ENCODE data around the gene CEP41.
A peak's percentile ranks its signal among the peaks of the same experiment; 100 is the strongest.

The CEP41 gene

GRCh38 chr7:130397051-130397757, 43.6 kb downstream of the CEP41 start:
- H3K4me3 ChIP-seq (ENCODE audit: low read length): no peak overlapping the region
- peaks cover 87% of the 10 kb centered on the region for H3K4me1 ChIP-seq (ENCODE audit: control insufficient read depth, insufficient read depth, low read length)
- no peak for DNase-seq (ENCODE audit: low read depth)
- H3K9ac ChIP-seq (ENCODE audit: low read length): peak overlapping the region; percentile 47
- no peaks in the 10 kb centered on the region for H3K36me3 ChIP-seq (ENCODE audit: control insufficient read depth, insufficient read depth, low read length, severe bottlenecking)
- no peaks in the 10 kb centered on the region for H3K9me3 ChIP-seq (ENCODE audit: control insufficient read depth, low read length)
- H3K27me3 ChIP-seq (replicated peaks; ENCODE audit: control insufficient read depth, insufficient read depth, low read length): no peaks in the 10 kb centered on the region

GRCh38 chr7:130396109-130396508, 44.7 kb downstream of the CEP41 start:
- peaks cover 84% of the 10 kb centered on the region for H3K4me1 ChIP-seq (ENCODE audit: control insufficient read depth, insufficient read depth, low read length)
- H3K9ac ChIP-seq (ENCODE audit: low read length): peak overlapping the region; percentile 47
- H3K4me3 ChIP-seq (ENCODE audit: low read length): peak overlapping the region; percentile 36
- H3K36me3 ChIP-seq (ENCODE audit: control insufficient read depth, insufficient read depth, low read length, severe bottlenecking): no peaks in the 10 kb centered on the region
- no peaks in the 10 kb centered on the region for H3K9me3 ChIP-seq (ENCODE audit: control insufficient read depth, low read length)
- DNase-seq (ENCODE audit: low read depth): no peak
- H3K27me3 ChIP-seq (replicated peaks; ENCODE audit: control insufficient read depth, insufficient read depth, low read length): no peaks in the 10 kb centered on the region

- Histone ChIP-seq H3K4me3 (ENCODE audit: low read length) (peak overlapping the region; percentile 36), H3K9ac (ENCODE audit: low read length) (peak overlapping the region; percentile 47), H3K27me3 (replicated peaks; ENCODE audit: control insufficient read depth, insufficient read depth, low read length) (no peaks in the 10 kb centered on the region), H3K36me3 (ENCODE audit: control insufficient read depth, insufficient read depth, low read length, severe bottlenecking) (no peaks in the 10 kb centered on the region), H3K4me1 (ENCODE audit: control insufficient read depth, insufficient read depth, low read length) (peaks cover 82% of the 10 kb centered on the region), H3K9me3 (ENCODE audit: control insufficient read depth, low read length) (no peaks in the 10 kb centered on the region)
- DNase-seq (ENCODE audit: low read depth): no peak
Measured at GRCh38 chr7:130395421-130395820, 45.4 kb downstream of the CEP41 start.

- Histone ChIP-seq H3K4me3 (ENCODE audit: low read length) (no peak overlapping the region), H3K36me3 (ENCODE audit: control insufficient read depth, insufficient read depth, low read length, severe bottlenecking) (no peaks in the 10 kb centered on the region), H3K9ac (ENCODE audit: low read length) (no peak overlapping the region), H3K4me1 (ENCODE audit: control insufficient read depth, insufficient read depth, low read length) (peaks cover 83% of the 10 kb centered on the region), H3K9me3 (ENCODE audit: control insufficient read depth, low read length) (no peaks in the 10 kb centered on the region), H3K27me3 (replicated peaks; ENCODE audit: control insufficient read depth, insufficient read depth, low read length) (no peaks in the 10 kb centered on the region)
- no peak for DNase-seq (ENCODE audit: low read depth)
Measured at GRCh38 chr7:130394421-130395195, 46.2 kb downstream of the CEP41 start.

GRCh38 chr7:130393841-130394411, 46.9 kb downstream of the CEP41 start:
- Histone ChIP-seq H3K4me3 (ENCODE audit: low read length) (no peak overlapping the region), H3K27me3 (replicated peaks; ENCODE audit: control insufficient read depth, insufficient read depth, low read length) (no peaks in the 10 kb centered on the region), H3K4me1 (ENCODE audit: control insufficient read depth, insufficient read depth, low read length) (peaks cover 76% of the 10 kb centered on the region), H3K9ac (ENCODE audit: low read length) (peak overlapping the region; percentile 31), H3K36me3 (ENCODE audit: control insufficient read depth, insufficient read depth, low read length, severe bottlenecking) (no peaks in the 10 kb centered on the region), H3K9me3 (ENCODE audit: control insufficient read depth, low read length) (no peaks in the 10 kb centered on the region)
- DNase-seq (ENCODE audit: low read depth): no peak

GRCh38 chr7:130393101-130393561, 47.7 kb downstream of the CEP41 start:
- H3K9ac ChIP-seq (ENCODE audit: low read length): peak overlapping the region; percentile 73
- DNase-seq (ENCODE audit: low read depth): peak; percentile 10
- H3K9me3 ChIP-seq (ENCODE audit: control insufficient read depth, low read length): no peaks in the 10 kb centered on the region
- peak overlapping the region; percentile 38 for H3K4me3 ChIP-seq (ENCODE audit: low read length)
- H3K27me3 ChIP-seq (replicated peaks; ENCODE audit: control insufficient read depth, insufficient read depth, low read length): no peaks in the 10 kb centered on the region
- no peaks in the 10 kb centered on the region for H3K36me3 ChIP-seq (ENCODE audit: control insufficient read depth, insufficient read depth, low read length, severe bottlenecking)
- peaks cover 70% of the 10 kb centered on the region for H3K4me1 ChIP-seq (ENCODE audit: control insufficient read depth, insufficient read depth, low read length)

- Histone ChIP-seq H3K9me3 (ENCODE audit: control insufficient read depth, low read length) (no peaks in the 10 kb centered on the region), H3K4me3 (ENCODE audit: low read length) (no peak overlapping the region), H3K9ac (ENCODE audit: low read length) (peak overlapping the region; percentile 37), H3K27me3 (replicated peaks; ENCODE audit: control insufficient read depth, insufficient read depth, low read length) (no peaks in the 10 kb centered on the region), H3K4me1 (ENCODE audit: control insufficient read depth, insufficient read depth, low read length) (peaks cover 64% of the 10 kb centered on the region), H3K36me3 (ENCODE audit: control insufficient read depth, insufficient read depth, low read length, severe bottlenecking) (no peaks in the 10 kb centered on the region)
- DNase-seq (ENCODE audit: low read depth): peak; percentile 33
Measured at GRCh38 chr7:130390486-130390885, 50.3 kb downstream of the CEP41 start.

GRCh38 chr7:130388671-130389070, 52.1 kb downstream of the CEP41 start:
- Histone ChIP-seq H3K27me3 (replicated peaks; ENCODE audit: control insufficient read depth, insufficient read depth, low read length) (no peaks in the 10 kb centered on the region), H3K4me1 (ENCODE audit: control insufficient read depth, insufficient read depth, low read length) (peaks cover 54% of the 10 kb centered on the region), H3K9me3 (ENCODE audit: control insufficient read depth, low read length) (no peaks in the 10 kb centered on the region), H3K9ac (ENCODE audit: low read length) (no peak overlapping the region), H3K4me3 (ENCODE audit: low read length) (no peak overlapping the region), H3K36me3 (ENCODE audit: control insufficient read depth, insufficient read depth, low read length, severe bottlenecking) (no peaks in the 10 kb centered on the region)
- no peak for DNase-seq (ENCODE audit: low read depth)

- Histone ChIP-seq H3K27me3 (replicated peaks; ENCODE audit: control insufficient read depth, insufficient read depth, low read length) (no peaks in the 10 kb centered on the region), H3K4me3 (ENCODE audit: low read length) (no peak overlapping the region), H3K4me1 (ENCODE audit: control insufficient read depth, insufficient read depth, low read length) (peaks cover 46% of the 10 kb centered on the region), H3K36me3 (ENCODE audit: control insufficient read depth, insufficient read depth, low read length, severe bottlenecking) (no peaks in the 10 kb centered on the region), H3K9ac (ENCODE audit: low read length) (peak overlapping the region; percentile 59), H3K9me3 (ENCODE audit: control insufficient read depth, low read length) (no peaks in the 10 kb centered on the region)
- no peak for DNase-seq (ENCODE audit: low read depth)
Measured at GRCh38 chr7:130387628-130388403, 53.0 kb downstream of the CEP41 start.

- no peak for DNase-seq (ENCODE audit: low read depth)
- H3K4me3 ChIP-seq (ENCODE audit: low read length): no peak overlapping the region
- no peaks in the 10 kb centered on the region for H3K27me3 ChIP-seq (replicated peaks; ENCODE audit: control insufficient read depth, insufficient read depth, low read length)
- no peaks in the 10 kb centered on the region for H3K9me3 ChIP-seq (ENCODE audit: control insufficient read depth, low read length)
- H3K4me1 ChIP-seq (ENCODE audit: control insufficient read depth, insufficient read depth, low read length): peaks cover 40% of the 10 kb centered on the region
- H3K9ac ChIP-seq (ENCODE audit: low read length): peak overlapping the region; percentile 74
- no peaks in the 10 kb centered on the region for H3K36me3 ChIP-seq (ENCODE audit: control insufficient read depth, insufficient read depth, low read length, severe bottlenecking)
Measured at GRCh38 chr7:130387306-130387627, 53.5 kb downstream of the CEP41 start.

GRCh38 chr7:130386876-130387275, 53.9 kb downstream of the CEP41 start:
- H3K9ac ChIP-seq (ENCODE audit: low read length): peak overlapping the region; percentile 74
- H3K27me3 ChIP-seq (replicated peaks; ENCODE audit: control insufficient read depth, insufficient read depth, low read length): no peaks in the 10 kb centered on the region
- no peaks in the 10 kb centered on the region for H3K9me3 ChIP-seq (ENCODE audit: control insufficient read depth, low read length)
- DNase-seq (ENCODE audit: low read depth): no peak
- no peaks in the 10 kb centered on the region for H3K36me3 ChIP-seq (ENCODE audit: control insufficient read depth, insufficient read depth, low read length, severe bottlenecking)
- H3K4me1 ChIP-seq (ENCODE audit: control insufficient read depth, insufficient read depth, low read length): peaks cover 36% of the 10 kb centered on the region
- no peak overlapping the region for H3K4me3 ChIP-seq (ENCODE audit: low read length)

Data from adipocyte (in vitro differentiated cells).